ENCODE measurements around the gene EPC1.
"Not testable (repeated sequence)": the region's sequence is repeated elsewhere in the genome, so short reads cannot be mapped to it uniquely, and the experiment has no call there.

The EPC1 gene

DNA sequence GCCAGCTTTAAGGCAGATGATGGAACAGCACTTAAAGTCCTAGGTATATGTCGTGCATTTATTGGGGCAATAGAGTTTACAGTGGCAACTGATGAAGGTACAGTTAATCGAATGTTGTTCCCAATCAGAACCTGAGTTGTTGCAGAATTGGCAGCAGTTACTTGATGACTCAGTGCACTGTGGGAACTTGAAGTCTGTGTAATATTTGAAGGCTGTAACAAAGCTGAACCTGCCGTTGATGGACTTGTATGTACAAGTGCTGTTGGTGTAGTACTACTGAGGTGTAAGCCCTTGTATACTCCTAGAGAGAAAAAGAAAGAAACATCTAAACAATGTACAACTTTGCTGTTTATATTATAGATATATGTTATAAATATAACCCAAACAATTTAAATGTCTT, 75.3 kb downstream of the EPC1 start:
- DNase-seq, result no peak

DNA sequence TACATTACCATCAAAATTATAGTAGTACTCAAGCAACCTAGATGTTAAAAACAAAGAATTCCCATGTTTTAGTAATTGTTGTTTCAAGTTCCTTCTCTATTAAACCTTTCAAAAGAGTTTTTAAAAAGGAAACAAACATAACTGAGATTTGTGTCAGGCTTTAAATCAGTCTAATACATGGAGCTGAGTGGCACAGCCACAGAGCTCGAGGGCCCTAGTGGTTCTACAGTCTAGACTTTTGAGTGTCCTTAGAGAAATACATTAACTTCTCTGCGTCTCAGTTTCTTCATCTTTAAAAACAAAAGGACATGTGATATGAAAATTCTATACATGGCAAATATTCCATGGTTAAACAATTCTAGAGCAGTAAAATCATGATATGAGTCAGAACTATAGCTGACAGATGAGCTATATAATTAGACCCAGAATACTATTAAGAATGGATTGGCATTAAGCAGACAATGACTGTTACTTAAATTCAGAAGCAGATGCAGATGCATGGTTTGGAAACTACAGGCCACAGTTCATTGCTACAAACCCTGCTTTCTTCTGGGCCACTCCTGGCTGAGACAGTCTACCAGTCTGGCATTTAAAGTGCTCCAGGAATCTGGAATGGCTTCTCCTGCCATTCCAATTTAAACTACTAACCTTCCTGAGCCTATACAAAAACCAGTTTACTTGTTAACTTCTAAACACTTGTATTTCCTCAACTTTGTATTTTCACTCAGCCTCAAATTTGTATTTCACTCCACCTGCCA, 77.4 kb downstream of the EPC1 start:
- no peak for DNase-seq

DNA sequence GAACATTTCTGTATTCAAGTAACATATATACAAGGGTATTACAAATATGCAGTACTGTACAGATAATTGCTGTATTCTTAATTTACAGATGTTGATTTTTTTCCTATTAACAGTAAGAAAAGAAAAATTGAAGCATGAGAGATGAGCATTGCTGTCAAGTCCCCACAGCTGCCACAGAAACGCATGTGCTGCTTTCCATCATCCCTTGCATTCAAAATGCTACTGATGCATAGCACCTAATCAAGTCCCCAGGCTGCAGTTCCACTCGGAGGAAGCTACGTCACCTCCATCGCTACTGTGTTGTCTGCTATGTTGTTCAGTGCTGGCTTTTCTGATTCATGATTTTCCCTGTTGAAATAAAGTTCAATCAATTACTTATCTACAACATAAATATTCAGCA, 78.2 kb downstream of the EPC1 start:
- DNase-seq, result no peak

DNA sequence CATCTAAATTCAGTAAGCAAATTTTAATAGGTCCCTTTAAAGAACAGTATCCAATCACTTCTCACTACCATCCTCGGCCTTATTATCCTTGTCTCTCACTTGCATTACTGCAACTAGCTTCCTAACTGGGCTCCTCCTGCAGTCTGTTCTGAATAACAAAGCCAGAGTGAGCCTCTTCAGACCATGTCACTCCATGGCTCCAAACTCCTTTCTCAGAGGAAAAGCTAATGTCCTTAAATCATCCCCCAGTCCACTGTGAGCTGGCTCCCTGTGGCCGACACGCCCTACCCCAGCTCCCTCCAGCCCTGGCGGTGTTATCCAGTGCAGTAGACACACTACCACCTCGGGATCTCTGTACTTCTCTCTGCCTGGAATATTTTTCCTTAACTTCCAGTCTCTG, 80.0 kb downstream of the EPC1 start:
- no peak for DNase-seq

DNA sequence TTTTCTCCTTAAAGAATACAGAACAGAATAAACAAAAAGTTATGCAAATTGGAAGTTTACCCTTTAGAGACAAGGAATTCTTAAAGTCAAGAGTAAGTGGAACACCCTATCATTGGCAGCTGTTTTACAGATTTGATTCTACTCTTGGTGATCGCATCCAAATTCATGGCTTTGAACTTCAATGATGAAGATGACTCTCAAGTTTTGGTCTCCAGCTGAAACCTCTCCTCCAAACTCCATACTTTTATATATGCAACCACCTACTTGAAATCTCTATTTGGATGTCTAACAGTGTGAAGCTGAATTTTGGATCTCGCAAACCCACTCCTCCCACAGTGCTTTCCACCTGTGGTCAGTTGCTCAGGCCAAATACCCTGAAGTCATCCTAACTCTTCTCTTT, 80.4 kb downstream of the EPC1 start:
- no peak for DNase-seq

DNA sequence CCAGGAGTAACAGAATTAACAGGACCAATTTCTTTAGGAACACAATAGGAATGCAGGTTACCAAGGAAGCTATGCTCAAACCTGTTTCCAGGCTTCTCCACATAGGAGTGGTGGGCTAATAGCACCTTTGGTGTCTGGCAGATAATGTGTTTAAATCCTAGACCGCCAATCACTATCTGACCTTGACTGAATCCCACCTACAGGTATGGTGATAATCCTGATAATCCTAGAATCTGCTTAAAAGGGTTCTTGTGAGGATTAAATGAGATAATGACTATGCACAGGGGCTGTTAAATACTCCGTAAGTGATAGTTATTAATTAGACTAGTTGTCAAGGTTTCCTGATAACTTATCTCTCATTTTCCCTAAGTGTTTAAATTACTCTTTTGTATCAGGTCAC, 81.2 kb downstream of the EPC1 start:
- no peak for DNase-seq

DNA sequence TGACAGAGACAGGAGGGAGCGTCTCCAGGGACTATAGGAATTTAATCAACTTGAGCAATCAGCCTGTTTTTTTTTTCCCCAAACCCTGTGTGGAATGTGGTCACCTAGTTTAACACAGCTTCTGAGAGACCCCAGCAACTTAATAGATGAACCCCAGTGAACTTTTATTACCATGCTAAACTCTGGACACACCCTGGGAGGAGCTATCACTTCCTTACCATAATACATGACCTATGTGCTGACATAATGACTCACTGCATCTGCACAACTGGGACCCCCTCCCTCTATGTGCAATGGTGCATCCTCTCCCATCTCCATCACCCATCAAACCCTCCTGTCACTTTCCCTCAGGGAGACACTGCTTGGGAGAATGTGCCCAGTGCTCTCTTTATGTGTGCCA, 83.7 kb downstream of the EPC1 start:
- no peak for DNase-seq

DNA sequence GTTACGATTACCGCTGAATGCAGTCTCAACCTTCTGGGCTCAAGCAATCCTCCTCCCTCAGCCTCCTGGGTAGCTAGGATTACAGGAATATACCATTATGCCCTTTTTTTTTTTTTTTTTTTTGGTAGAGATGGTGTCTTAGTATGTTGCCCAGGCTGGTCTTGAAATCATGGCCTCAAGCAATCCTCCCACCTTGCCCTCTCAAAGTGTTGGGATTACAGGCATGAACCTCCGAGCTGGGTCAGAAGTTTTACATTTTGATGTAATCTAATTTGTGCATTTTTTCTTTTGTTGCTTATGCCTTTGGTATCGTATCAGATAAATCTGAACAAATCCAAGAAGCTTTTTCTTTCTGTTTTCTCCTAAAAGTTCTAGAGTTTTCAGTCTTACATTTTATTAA, 87.4 kb downstream of the EPC1 start:
- DNase-seq, result no peak

DNA sequence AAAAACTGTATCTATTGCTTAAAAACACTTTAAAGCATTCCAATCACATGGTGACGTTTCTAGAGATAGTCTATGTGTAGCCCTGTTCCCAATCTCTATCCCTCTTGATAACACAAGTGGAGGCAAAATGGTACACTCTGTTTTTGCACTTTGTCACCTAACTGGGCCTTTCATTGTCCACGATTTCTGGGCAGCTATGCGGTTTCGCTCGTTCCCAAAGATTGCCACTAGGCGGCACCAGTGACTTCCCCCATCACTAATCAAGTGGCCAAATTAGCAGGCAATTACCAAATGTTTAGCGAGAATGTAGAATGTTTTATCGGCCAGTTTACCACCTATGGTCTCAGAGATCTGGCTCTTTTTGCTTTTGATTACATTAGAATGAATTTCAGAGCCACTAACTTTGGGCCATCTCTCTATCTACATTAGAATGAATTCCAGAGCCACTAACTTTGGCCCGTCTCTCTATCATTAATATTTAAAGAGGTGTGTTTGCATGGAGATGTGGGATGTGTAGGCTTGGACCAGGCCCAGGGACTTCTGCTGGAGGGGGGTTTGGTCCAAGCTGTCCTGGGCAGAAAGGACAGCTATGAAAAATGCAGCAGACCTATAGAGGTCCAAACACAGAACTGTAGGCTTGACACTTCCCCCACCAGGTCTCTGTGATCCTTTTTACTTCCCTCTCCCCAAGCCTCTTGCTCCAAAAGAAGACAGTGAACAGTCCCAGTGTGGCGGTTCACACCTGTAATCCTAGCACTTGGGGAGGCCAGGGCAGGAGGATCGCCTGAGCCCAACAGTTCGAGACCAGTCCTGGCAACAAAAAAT, 90.1 kb downstream of the EPC1 start:
- DNase-seq, result peak; percentile 74

DNA sequence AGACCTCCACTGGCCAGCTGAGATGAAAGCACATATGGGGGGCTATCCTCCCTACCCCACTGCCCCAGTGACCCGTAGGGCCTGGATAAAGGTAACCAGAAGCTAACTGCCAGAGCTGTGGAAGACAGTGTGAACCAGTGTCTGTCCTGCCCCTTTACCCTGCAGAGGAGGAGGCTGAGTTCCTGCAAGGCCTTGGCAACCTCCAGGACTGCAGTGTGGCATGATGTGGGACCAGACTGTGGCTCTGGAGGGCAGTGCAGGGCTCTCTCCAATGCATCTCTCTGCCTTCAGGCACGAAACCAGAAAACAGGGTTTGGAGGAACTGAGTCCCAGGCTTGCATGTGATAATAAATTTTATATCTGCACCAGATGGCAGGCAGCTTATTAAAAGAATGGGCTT, 93.1 kb downstream of the EPC1 start:
- no peak for DNase-seq

DNA sequence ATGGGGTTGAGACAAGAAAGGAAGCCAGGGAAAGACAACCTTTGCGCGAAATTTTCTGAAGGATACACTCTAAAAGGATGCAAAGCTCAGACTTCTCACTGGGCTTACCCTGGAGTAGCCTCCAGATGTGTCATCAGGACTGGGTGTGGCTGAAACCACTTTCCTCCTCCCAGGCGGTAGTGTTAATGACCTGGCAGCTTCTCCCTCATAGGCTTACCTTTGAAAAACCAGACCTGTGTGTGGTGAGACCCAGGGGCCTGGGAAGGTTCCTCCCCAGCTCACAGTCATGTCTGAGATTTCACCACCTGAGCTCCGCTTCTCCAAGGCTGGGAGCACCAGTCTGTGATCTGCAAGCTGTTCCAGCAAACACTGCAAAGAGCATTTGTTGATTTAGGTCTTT, 93.7 kb downstream of the EPC1 start:
- no peak for DNase-seq

DNA sequence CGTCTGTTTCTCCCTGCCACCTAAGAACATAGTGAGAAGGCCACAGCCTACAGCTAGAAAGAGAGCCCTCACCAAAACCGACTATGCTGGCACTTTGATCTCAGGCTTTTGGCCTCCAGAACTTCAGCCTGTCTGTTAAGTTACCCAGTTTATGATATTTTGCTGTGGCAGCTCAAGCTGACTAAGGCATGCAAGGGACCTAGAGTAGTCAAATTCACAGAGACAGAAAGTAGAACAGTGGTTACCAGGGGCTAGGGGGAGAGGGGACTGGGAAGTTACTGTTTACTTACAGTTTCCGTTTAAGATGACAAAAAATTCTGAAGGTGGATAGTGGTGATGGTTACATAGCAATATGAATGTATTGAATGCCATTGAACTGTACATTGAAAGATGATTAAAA, 96.5 kb downstream of the EPC1 start:
- DNase-seq, result peak; percentile 27

DNA sequence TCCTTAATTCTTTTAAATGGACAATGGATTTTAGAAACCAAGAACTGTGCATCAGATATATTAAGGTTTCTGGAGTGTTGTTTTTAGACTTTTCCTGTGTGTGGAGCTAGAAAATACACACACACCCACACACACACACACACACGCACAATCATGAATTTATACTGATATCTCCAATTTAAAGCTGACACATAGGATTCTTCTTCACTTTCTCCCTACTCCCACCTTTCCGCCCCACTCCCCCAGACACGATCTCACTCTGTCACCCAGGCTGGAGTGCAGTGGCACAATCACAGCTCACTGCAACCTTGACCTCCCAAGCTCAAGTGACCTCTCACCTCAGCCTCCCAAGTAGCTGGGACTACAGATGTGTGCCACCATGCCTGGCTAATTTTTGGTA, 100.3 kb downstream of the EPC1 start:
- DNase-seq, result no peak

DNA sequence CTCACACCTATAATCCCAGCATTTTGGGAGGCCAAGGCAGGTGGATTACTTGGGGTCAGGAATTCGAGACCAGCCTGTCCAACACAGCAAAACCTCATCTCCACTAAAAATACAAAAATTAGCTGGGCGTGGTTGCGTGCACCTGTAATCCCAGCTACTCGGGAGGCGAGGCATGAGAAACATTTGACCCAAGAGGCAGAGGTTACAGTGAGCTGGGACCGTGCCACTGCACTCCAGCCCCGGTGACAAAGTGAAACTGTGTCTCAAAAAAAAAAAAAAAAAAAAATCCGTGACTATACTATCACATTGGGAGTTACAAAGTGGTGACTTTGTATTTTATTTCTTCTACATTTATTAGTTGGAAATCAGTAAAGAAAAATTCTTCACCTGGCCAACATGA, 101.2 kb downstream of the EPC1 start:
- no peak for DNase-seq

DNA sequence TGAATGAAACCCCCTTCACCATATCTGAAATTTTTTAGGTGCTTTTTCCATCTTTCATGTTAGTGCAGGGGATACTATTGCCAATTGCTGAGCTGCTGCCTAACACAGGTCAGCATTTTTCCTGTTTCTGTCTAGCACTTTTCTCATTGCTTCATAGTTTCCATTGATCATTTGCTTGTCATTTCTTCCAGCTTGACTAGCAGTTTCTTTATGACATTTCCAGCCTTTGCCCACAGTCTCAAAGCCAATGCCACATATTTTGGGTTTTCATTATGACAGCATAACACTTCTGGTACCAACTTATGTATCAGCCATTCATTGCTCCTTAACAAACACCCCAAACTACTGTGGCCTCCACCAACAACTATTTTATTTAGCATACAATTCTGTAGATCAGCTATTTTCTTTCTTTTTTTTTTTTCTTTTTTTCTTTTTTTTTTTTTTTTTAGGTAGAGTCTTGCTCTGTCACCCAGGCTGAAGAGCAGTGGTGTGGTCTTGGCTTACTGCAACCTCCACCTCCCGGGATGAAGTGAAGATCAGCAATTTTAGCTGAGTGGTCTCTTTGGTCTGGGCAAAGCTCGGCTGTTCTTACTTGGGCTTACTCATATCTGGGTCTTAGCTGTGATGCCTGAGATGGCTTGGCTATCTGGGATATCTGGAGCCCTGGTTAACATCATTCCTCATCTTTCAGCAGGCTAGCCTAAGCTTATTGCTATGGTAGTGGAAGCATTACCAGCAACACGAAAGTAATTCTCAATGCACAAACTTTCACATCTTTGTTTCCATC, 102.3 kb downstream of the EPC1 start:
- peak; percentile 11 for DNase-seq

DNA sequence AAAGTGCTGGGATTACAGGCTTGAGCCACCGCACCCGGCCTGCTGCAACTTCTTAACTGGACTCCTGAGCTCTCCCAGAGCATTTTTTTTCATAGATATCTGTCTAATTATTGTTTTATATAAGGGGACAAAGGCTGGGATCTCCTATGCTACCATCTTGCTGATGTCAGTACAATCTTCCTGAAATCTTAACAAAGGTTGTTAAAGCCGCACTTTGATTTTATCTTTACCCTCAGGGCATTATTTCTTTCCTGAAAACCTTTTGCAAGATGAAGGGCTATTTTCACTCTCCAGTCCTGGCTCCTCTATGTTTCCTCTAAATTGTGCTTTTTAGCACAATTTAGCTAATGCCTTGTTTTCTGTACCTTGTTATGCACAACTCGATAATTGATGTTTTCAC, 102.9 kb downstream of the EPC1 start:
- no peak for DNase-seq

DNA sequence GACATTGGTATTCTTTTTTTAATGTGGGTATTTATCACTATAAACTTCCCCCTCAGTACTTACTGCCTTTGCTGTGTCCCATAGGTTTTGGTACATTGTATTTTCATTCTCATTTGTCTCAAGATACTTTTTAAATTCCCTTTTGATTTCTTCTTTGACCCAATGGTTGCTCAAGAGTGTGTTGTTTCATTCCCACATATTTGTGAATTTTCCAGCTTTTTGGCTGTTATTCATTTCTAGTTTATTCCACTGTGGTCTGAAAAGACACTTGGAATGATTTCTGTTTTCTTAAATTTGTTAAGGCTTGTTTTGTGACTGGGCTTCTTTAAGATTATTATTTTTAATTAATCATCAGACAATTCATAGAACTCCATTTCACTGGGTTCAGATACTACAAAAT, 105.0 kb downstream of the EPC1 start:
- no peak for DNase-seq

DNA sequence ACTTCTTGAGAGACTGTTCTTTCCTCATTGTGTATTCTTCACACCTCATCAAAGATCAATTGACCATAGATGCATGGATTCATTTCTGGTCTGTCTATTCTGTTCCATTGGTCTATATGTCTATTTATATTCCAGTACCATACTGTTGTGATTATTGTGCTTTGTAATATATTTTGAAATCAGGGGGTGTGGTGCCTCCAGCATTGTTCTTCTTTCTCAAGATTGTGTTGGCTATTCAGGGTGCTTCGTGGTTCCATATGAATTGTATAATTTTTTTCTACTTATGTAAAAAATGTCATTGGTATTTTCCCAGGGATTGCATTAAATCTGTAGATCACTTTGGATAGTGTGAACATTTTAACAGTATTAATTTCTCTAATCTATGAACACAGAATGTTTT, 106.5 kb downstream of the EPC1 start:
- no peak for DNase-seq

DNA sequence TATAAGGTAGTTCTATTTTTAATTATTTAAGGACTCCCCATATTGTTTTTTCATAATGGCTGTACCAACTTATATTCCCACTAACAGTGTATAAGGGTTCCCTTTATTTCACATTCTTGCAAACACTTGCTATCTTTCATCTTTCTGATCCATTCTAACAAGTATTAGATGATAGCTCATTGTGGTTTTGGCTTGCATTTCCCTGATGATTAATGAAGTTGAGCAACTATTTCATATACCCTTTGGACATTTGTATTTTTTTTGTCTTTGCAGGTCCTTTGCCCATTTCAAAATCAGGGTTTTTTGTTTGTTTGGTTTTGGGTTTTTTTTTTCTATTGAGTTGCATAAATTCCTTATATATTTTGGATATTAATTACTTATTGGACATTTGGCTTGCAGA, 107.2 kb downstream of the EPC1 start:
- DNase-seq, result no peak

DNA sequence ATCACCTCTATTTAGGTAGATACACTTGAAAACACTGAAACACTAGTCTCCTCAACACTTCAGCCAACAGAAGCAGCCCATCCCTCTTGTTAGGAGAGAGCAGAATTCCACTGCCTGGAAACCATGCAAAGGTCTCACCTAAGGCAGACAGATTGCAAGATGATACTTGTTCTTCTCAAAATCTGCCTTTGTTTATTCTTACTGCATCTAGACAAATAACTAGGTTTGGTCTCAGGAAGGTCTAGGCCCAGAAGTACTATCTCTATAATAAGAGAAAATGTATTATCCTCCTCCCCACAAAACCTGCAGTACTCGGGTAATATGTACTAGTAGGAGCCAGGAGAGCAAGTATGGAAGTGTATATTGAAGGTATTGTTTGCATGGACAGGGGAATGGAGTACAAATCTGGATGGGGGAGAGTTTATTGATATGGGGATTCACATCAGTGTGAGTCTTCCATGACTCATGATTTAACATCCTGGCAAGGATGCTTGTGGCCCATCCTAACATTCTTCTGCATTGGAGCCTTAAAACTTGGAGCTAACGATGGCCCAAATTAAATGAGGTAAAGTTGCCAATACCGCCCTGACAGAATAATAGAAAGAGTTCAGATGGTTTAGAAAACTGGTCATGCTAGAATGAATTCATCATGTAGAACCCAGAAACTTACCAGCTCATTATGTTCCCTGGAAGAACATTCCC, 109.2 kb downstream of the EPC1 start:
- no peak for DNase-seq

DNA sequence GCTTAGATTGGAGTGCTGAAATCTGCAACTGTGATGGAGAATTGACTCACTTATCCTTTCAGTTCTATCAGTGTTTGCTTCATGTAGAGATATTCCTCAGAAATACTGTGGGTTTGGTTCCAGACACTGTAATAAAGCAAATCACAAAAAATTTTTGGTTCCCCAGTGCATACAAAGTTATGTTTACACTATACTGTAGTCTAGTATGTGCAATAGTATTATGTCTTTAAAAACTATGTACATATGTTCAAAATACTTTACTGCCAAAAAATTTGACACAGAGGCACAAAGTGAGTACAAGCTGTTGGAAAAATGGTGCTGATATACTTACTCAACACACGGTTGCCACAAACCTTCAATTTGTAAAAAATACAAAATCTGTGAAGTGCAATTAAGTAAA, 112.5 kb downstream of the EPC1 start:
- no peak for DNase-seq

DNA sequence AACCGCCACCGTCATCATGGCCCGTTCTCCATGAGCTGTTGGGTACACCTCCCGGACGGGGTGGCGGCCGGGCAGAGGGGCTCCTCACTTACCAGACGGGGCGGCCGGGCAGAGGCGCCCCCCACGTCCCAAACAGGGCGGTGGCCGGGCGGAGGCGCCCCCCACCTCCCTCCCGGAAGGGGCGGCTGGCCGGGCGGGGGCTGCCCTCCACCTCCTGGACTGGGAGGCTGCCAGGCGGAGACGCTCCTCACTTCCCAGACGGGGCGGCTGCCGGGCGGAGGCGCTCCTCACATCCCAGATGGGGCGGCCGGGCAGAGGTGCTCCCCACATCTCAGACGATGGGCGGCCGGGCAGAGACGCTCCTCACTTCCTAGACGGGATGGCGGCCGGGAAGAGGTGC, 113.6 kb downstream of the EPC1 start:
- not testable (repeated sequence) for DNase-seq

DNA sequence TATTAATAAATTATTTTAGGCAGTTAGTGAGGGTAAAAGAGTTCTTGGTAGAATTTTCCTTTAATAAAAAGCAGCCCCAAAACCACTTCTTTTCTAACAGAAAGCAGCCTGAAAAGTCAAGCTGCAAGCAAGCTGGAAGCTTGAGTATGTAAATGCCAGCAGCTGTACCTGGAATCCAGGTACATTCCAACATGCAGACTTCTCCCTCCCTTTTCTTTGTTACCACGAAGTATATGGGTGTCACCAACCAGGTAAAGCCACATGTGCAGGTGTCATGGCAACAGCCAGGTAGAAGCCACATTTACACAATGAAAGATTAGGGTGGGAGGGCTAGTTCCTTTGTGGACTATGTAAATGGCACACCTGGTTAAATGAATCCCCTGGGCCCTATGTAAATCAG, 114.6 kb downstream of the EPC1 start:
- no peak for DNase-seq
